K562 (cell line): ENCODE measurements around the gene BTBD2. TPM values are rescaled to one million over a fixed set of nuclear protein-coding genes. Genes with fewer than 3 reads are reported as not detected.

Experiments used
- ARID1B ChIP-seq: fragments of 450-650 bp; IDR thresholded peaks from 2 replicates; pipeline ENCODE4 v1.6.1; 2016; ENCODE audit warnings: antibody characterized with exemption, mild to moderate bottlenecking, inconsistent platforms
- BRF1 ChIP-seq: IDR thresholded peaks from 3 replicates; pipeline ENCODE4 v1.6.1; 2011; ENCODE audit warnings: borderline replicate concordance, mild to moderate bottlenecking; ENCODE audit not compliant: insufficient read length; ENCODE audit errors: extremely low read depth
- KAT2B ChIP-seq: IDR thresholded peaks from one replicate; pipeline ENCODE4 v1.6.1; 2012; ENCODE audit warnings: low read depth, mild to moderate bottlenecking, control low read depth, inconsistent platforms, low read length, moderate library complexity
- MAFF ChIP-seq: IDR thresholded peaks from 2 replicates; pipeline ENCODE4 v1.6.1; 2012; ENCODE audit warnings: low read length, improper control_type of control experiment
- NFRKB ChIP-seq: fragments of 450-650 bp; IDR thresholded peaks from 2 replicates; pipeline ENCODE4 v1.6.1; 2016; ENCODE audit warnings: low read depth
- TEAD4 ChIP-seq, 2 experiments: sonication (generic) in 1 of 2; formaldehyde crosslinking in 1 of 2; IDR thresholded peaks; 2 replicates each; pipeline versions ENCODE4 v1.6.1 to v1.8.0; 2012 to 2022; ENCODE audit warnings: borderline replicate concordance in 1 of 2, inconsistent platforms in 1 of 2, low read length in 1 of 2, mild to moderate bottlenecking in 1 of 2, missing genetic modification reagents in 1 of 2
- ZFP36 ChIP-seq: fragments of 150-350 bp; IDR thresholded peaks from 2 replicates; pipeline ENCODE4 v1.6.1; 2018; ENCODE audit warnings: low read length, low read depth; ENCODE audit not compliant: partially characterized antibody
- ZNF232 ChIP-seq: sonication (generic); formaldehyde crosslinking; IDR thresholded peaks from 2 replicates; pipeline ENCODE4 v1.8.0; 2022; ENCODE audit warnings: mild to moderate bottlenecking, missing genetic modification reagents
- ZNF75A ChIP-seq: fragments of 450-650 bp; formaldehyde crosslinking; IDR thresholded peaks from 2 replicates; pipeline ENCODE4 v1.4.0; 2020; ENCODE audit warnings: mild to moderate bottlenecking
- polyA plus RNA-seq, 8 experiments: library from polyadenylated mRNA; depleted of rRNA in 4 of 8; stranded (reverse) in 5 of 8; unstranded in 3 of 8; fragments of >200 nt; fragmentation: Nextera tagmentation in 2 of 8; fragmentation: Illumina TruSeq in 1 of 8; extraction: Ambion mirVana in 2 of 8; extraction: Trizol in 1 of 8; gene quantifications; 2 replicates each; pipeline versions ENCODE4 v1.2.1 to v1.2.3, GENCODE V29; 2011 to 2014; ENCODE audit warnings: inconsistent platforms in 1 of 8, missing spikeins in 1 of 8
- total RNA-seq, 7 experiments: library from RNA; depleted of rRNA in 6 of 7; stranded (reverse); fragments of >200 nt in 6 of 7; fragmentation: Illumina TruSeq in 2 of 7; extraction: Trizol in 2 of 7; gene quantifications; 2 replicates each; pipeline versions ENCODE4 v1.2.1 to v1.2.3, GENCODE V29; 2011 to 2021; ENCODE audit warnings: low replicate concordance in 1 of 7
- TF ChIP-seq, protein P1 (sequence below): fragments of 150-350 bp; conservative IDR thresholded peaks from 2 replicates; pipeline ENCODE4 v1.6.1; 2014; ENCODE audit warnings: low read length
- TF ChIP-seq, protein P2 (sequence below): fragments of 250-450 bp; sonication (Bioruptor Pico); IDR thresholded peaks from 2 replicates; pipeline ENCODE4 v1.5.0; 2022; ENCODE audit warnings: mild to moderate bottlenecking
- TF ChIP-seq, protein P3 (sequence below): fragments of 150-350 bp; IDR thresholded peaks from 2 replicates; pipeline ENCODE4 v1.6.1; 2014; ENCODE audit warnings: low read depth, mild to moderate bottlenecking, low read length, borderline replicate concordance
- TF ChIP-seq, protein P4 (sequence below): fragments of 450-650 bp; IDR thresholded peaks from 2 replicates; pipeline ENCODE4 v1.6.1; 2016; ENCODE audit warnings: borderline replicate concordance
- TF ChIP-seq, protein P5 (sequence below): fragments of 250-450 bp; sonication (Bioruptor Pico); IDR thresholded peaks from 2 replicates; pipeline ENCODE4 v1.8.0; 2022; ENCODE audit warnings: inconsistent platforms, mild to moderate bottlenecking, moderate library complexity, borderline replicate concordance

The BTBD2 gene
- total and polyA plus RNA-seq, 9 of the 15 experiments (the other 6 are each of a cell fraction or from before 2014, with no cell fraction given): 0.10 to 15.6 (median 6.9) TPM

DNA sequence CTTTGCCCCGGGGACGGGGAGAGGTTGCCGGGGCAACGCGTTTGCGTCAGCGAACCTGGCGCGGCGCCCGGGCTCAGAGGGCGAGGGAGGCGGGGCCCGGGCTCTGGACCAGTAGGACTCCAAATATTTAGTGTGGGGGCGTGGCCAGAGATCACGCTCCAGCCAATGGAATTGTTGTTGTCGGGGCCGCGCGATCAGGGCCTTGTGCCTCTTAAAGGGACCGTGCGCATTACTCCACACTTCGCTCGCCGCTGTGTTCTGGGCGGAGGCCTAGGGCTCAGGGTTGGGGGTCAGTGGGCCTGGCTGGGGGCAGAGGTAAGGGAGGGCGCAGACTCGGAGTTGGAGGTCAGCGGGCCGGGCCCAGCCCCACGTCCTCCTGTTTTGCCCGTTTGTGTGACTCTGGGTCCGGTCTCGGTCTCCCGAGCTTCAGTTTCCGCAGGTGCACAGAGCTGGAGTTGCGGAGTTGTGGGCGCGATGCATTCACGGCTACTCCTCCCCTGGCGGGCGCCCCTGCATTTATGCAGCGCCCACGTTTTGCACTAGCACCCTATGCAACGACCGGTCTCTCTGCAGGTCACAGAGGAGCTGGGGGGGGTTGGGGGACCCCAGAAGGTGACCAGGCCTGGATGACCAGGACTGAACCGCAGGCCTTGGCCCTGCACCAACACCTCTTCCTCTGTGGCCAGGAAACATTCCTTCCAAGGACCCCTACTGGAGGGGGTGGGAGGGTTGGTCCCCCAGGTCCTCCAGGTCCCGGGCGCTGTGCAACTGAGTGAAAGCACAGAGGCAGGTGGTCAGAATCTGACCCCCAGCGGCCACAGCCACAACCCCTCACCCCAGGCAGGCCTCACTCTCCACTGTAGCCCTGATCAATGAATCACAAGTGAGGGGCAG is 46.2 kb upstream of the BTBD2 start (continued):
- TF ChIP-seq KAT2B: no peak
- TF ChIP-seq ZNF232: no peak
- no peak for TF ChIP-seq ZFP36
- TF ChIP-seq TEAD4 (IDR thresholded peaks at IDR 0.05; ENCODE audit: low read length): peak; percentile 7; the same call in 1 of the 2 replicates
- peak; percentile 75; the same call in 1 of the 2 replicates for TF ChIP-seq TEAD4 (CRISPR knock-in tag; IDR thresholded peaks at IDR 0.05; ENCODE audit: borderline replicate concordance)
- TF ChIP-seq, protein P1, sequence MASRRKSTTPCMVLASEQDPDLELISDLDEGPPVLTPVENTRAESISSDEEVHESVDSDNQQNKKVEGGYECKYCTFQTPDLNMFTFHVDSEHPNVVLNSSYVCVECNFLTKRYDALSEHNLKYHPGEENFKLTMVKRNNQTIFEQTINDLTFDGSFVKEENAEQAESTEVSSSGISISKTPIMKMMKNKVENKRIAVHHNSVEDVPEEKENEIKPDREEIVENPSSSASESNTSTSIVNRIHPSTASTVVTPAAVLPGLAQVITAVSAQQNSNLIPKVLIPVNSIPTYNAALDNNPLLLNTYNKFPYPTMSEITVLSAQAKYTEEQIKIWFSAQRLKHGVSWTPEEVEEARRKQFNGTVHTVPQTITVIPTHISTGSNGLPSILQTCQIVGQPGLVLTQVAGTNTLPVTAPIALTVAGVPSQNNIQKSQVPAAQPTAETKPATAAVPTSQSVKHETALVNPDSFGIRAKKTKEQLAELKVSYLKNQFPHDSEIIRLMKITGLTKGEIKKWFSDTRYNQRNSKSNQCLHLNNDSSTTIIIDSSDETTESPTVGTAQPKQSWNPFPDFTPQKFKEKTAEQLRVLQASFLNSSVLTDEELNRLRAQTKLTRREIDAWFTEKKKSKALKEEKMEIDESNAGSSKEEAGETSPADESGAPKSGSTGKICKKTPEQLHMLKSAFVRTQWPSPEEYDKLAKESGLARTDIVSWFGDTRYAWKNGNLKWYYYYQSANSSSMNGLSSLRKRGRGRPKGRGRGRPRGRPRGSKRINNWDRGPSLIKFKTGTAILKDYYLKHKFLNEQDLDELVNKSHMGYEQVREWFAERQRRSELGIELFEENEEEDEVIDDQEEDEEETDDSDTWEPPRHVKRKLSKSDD: no peak
- TF ChIP-seq MAFF: no peak
- TF ChIP-seq, protein P2, sequence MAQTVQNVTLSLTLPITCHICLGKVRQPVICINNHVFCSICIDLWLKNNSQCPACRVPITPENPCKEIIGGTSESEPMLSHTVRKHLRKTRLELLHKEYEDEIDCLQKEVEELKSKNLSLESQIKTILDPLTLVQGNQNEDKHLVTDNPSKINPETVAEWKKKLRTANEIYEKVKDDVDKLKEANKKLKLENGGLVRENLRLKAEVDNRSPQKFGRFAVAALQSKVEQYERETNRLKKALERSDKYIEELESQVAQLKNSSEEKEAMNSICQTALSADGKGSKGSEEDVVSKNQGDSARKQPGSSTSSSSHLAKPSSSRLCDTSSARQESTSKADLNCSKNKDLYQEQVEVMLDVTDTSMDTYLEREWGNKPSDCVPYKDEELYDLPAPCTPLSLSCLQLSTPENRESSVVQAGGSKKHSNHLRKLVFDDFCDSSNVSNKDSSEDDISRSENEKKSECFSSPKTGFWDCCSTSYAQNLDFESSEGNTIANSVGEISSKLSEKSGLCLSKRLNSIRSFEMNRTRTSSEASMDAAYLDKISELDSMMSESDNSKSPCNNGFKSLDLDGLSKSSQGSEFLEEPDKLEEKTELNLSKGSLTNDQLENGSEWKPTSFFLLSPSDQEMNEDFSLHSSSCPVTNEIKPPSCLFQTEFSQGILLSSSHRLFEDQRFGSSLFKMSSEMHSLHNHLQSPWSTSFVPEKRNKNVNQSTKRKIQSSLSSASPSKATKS (CRISPR knock-in tag): no peak
- no peak for TF ChIP-seq BRF1
- TF ChIP-seq, protein P3, sequence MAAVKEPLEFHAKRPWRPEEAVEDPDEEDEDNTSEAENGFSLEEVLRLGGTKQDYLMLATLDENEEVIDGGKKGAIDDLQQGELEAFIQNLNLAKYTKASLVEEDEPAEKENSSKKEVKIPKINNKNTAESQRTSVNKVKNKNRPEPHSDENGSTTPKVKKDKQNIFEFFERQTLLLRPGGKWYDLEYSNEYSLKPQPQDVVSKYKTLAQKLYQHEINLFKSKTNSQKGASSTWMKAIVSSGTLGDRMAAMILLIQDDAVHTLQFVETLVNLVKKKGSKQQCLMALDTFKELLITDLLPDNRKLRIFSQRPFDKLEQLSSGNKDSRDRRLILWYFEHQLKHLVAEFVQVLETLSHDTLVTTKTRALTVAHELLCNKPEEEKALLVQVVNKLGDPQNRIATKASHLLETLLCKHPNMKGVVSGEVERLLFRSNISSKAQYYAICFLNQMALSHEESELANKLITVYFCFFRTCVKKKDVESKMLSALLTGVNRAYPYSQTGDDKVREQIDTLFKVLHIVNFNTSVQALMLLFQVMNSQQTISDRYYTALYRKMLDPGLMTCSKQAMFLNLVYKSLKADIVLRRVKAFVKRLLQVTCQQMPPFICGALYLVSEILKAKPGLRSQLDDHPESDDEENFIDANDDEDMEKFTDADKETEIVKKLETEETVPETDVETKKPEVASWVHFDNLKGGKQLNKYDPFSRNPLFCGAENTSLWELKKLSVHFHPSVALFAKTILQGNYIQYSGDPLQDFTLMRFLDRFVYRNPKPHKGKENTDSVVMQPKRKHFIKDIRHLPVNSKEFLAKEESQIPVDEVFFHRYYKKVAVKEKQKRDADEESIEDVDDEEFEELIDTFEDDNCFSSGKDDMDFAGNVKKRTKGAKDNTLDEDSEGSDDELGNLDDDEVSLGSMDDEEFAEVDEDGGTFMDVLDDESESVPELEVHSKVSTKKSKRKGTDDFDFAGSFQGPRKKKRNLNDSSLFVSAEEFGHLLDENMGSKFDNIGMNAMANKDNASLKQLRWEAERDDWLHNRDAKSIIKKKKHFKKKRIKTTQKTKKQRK: no peak
- TF ChIP-seq, protein P4, sequence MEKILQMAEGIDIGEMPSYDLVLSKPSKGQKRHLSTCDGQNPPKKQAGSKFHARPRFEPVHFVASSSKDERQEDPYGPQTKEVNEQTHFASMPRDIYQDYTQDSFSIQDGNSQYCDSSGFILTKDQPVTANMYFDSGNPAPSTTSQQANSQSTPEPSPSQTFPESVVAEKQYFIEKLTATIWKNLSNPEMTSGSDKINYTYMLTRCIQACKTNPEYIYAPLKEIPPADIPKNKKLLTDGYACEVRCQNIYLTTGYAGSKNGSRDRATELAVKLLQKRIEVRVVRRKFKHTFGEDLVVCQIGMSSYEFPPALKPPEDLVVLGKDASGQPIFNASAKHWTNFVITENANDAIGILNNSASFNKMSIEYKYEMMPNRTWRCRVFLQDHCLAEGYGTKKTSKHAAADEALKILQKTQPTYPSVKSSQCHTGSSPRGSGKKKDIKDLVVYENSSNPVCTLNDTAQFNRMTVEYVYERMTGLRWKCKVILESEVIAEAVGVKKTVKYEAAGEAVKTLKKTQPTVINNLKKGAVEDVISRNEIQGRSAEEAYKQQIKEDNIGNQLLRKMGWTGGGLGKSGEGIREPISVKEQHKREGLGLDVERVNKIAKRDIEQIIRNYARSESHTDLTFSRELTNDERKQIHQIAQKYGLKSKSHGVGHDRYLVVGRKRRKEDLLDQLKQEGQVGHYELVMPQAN: peak; percentile 12; the same call in 1 of the 2 replicates
- no peak for TF ChIP-seq ZNF75A (CRISPR knock-in tag)
- TF ChIP-seq ARID1B: no peak
- TF ChIP-seq NFRKB: no peak
- TF ChIP-seq, protein P5, sequence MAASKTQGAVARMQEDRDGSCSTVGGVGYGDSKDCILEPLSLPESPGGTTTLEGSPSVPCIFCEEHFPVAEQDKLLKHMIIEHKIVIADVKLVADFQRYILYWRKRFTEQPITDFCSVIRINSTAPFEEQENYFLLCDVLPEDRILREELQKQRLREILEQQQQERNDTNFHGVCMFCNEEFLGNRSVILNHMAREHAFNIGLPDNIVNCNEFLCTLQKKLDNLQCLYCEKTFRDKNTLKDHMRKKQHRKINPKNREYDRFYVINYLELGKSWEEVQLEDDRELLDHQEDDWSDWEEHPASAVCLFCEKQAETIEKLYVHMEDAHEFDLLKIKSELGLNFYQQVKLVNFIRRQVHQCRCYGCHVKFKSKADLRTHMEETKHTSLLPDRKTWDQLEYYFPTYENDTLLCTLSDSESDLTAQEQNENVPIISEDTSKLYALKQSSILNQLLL (CRISPR knock-in tag): no peak
